ENCODE data around the gene MAZ. TPM values are rescaled to one million over a fixed set of nuclear protein-coding genes. Genes with fewer than 3 reads are reported as not detected.

MAZ gene
- total and polyA plus RNA-seq, 2 of the 13 experiments (the other 11 are each of a cell fraction or from before 2014, with no cell fraction given) = 203 to 277 TPM

DNA sequence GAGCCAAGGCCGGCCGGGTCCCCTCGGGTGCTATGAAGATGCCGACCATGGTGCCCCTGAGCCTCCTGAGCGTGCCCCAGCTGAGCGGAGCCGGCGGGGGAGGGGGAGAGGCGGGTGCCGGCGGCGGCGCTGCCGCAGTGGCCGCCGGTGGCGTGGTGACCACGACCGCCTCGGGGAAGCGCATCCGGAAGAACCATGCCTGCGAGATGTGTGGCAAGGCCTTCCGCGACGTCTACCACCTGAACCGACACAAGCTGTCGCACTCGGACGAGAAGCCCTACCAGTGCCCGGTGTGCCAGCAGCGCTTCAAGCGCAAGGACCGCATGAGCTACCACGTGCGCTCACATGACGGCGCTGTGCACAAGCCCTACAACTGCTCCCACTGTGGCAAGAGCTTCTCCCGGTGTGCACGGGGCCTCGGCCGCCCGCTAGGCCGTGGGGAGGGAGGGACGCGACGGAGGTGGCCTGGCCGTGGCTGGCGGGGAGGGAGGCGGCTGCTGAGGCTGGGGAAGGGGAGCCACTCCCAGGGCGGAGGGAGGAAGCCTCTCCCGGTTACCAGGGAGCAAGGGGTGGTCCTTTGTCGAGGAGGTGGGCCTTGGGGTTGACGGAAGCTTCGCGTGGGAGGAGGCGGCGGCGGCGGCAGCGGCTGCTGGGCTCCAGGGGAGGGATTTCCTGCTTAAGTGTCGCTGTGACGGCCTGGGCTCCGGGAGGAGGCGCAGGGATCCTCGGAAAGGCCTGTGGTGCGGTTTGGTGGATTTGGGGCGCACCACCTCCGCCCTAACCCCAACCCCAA lies 1.3 kb downstream of the MAZ start (continued):
- TF ChIP-seq NR2F2 (IDR thresholded peaks at IDR 0.05; ENCODE audit: borderline replicate concordance, low read depth) (no peak), TBX2 (CRISPR knock-in tag; IDR thresholded peaks at IDR 0.05; ENCODE audit: borderline replicate concordance) (peak; percentile 93), EP300 (IDR thresholded peaks at IDR 0.05; ENCODE audit: low read depth in 2 of 2, low read length in 2 of 2) (no peak), EP300 (CRISPR knock-in tag; IDR thresholded peaks at IDR 0.05; ENCODE audit: borderline replicate concordance) (0 out of 2 replicates have a peak, but pooled peaks have one; percentile 13), SMARCE1 (IDR thresholded peaks at IDR 0.05; ENCODE audit: borderline replicate concordance) (no peak), ZNF816 (CRISPR knock-in tag; IDR thresholded peaks at IDR 0.05; ENCODE audit: borderline replicate concordance) (peak; percentile 66; the same call in 1 of the 2 replicates), HES4 (CRISPR knock-in tag; IDR thresholded peaks at IDR 0.05; ENCODE audit: borderline replicate concordance) (peak; percentile 100), YEATS4 (CRISPR knock-in tag; IDR thresholded peaks at IDR 0.05; ENCODE audit: borderline replicate concordance) (peak; percentile 90), FOXM1 (CRISPR knock-in tag; IDR thresholded peaks at IDR 0.05) (peak; percentile 89), ZNF337 (CRISPR knock-in tag; IDR thresholded peaks at IDR 0.05; ENCODE audit: borderline replicate concordance, low read depth) (peak; percentile 85; the same call in 1 of the 2 replicates), BRD4 (CRISPR knock-in tag; IDR thresholded peaks at IDR 0.05) (peak; percentile 96), ZFP82 (CRISPR knock-in tag; IDR thresholded peaks at IDR 0.05; ENCODE audit: borderline replicate concordance) (peak; percentile 89; the same call in 1 of the 2 replicates), TAF1 (CRISPR knock-in tag; IDR thresholded peaks at IDR 0.05) (peak; percentile 83), PRPF4 (IDR thresholded peaks at IDR 0.05; ENCODE audit: low read depth, low read length, poor library complexity, severe bottlenecking) (no peak), TARDBP (CRISPR knock-in tag; IDR thresholded peaks at IDR 0.05) (peak; percentile 86; the same call in 1 of the 2 replicates), NFE2L1 (CRISPR knock-in tag; IDR thresholded peaks at IDR 0.05; ENCODE audit: borderline replicate concordance) (peak; percentile 96; the same call in 1 of the 2 replicates)
- TF ChIP-seq, protein P1, sequence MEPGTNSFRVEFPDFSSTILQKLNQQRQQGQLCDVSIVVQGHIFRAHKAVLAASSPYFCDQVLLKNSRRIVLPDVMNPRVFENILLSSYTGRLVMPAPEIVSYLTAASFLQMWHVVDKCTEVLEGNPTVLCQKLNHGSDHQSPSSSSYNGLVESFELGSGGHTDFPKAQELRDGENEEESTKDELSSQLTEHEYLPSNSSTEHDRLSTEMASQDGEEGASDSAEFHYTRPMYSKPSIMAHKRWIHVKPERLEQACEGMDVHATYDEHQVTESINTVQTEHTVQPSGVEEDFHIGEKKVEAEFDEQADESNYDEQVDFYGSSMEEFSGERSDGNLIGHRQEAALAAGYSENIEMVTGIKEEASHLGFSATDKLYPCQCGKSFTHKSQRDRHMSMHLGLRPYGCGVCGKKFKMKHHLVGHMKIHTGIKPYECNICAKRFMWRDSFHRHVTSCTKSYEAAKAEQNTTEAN (CRISPR knock-in tag; conservative IDR thresholded peaks at IDR 0.05) = peak; percentile 98
- TF ChIP-seq, protein P2, sequence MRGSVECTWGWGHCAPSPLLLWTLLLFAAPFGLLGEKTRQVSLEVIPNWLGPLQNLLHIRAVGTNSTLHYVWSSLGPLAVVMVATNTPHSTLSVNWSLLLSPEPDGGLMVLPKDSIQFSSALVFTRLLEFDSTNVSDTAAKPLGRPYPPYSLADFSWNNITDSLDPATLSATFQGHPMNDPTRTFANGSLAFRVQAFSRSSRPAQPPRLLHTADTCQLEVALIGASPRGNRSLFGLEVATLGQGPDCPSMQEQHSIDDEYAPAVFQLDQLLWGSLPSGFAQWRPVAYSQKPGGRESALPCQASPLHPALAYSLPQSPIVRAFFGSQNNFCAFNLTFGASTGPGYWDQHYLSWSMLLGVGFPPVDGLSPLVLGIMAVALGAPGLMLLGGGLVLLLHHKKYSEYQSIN (CRISPR knock-in tag; IDR thresholded peaks at IDR 0.05; ENCODE audit: borderline replicate concordance) = no peak; the same call in 1 of the 2 replicates
- TF ChIP-seq, protein P3, sequence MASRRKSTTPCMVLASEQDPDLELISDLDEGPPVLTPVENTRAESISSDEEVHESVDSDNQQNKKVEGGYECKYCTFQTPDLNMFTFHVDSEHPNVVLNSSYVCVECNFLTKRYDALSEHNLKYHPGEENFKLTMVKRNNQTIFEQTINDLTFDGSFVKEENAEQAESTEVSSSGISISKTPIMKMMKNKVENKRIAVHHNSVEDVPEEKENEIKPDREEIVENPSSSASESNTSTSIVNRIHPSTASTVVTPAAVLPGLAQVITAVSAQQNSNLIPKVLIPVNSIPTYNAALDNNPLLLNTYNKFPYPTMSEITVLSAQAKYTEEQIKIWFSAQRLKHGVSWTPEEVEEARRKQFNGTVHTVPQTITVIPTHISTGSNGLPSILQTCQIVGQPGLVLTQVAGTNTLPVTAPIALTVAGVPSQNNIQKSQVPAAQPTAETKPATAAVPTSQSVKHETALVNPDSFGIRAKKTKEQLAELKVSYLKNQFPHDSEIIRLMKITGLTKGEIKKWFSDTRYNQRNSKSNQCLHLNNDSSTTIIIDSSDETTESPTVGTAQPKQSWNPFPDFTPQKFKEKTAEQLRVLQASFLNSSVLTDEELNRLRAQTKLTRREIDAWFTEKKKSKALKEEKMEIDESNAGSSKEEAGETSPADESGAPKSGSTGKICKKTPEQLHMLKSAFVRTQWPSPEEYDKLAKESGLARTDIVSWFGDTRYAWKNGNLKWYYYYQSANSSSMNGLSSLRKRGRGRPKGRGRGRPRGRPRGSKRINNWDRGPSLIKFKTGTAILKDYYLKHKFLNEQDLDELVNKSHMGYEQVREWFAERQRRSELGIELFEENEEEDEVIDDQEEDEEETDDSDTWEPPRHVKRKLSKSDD (CRISPR knock-in tag; IDR thresholded peaks at IDR 0.05; ENCODE audit: low read depth) = no peak
- TF ChIP-seq, protein P4, sequence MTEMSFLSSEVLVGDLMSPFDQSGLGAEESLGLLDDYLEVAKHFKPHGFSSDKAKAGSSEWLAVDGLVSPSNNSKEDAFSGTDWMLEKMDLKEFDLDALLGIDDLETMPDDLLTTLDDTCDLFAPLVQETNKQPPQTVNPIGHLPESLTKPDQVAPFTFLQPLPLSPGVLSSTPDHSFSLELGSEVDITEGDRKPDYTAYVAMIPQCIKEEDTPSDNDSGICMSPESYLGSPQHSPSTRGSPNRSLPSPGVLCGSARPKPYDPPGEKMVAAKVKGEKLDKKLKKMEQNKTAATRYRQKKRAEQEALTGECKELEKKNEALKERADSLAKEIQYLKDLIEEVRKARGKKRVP (CRISPR knock-in tag; IDR thresholded peaks at IDR 0.05) = peak in 1 of 2 experiments; percentile 91; a peak in 2 of 4 replicates
- TF ChIP-seq, protein P5, sequence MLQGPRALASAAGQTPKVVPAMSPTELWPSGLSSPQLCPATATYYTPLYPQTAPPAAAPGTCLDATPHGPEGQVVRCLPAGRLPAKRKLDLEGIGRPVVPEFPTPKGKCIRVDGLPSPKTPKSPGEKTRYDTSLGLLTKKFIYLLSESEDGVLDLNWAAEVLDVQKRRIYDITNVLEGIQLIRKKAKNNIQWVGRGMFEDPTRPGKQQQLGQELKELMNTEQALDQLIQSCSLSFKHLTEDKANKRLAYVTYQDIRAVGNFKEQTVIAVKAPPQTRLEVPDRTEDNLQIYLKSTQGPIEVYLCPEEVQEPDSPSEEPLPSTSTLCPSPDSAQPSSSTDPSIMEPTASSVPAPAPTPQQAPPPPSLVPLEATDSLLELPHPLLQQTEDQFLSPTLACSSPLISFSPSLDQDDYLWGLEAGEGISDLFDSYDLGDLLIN (CRISPR knock-in tag; IDR thresholded peaks at IDR 0.05; ENCODE audit: borderline replicate concordance) = peak; percentile 98; the same call in 1 of the 2 replicates

All from HepG2 (cell line).